ENCODE results near the gene SPAG7.

The SPAG7 gene

DNA sequence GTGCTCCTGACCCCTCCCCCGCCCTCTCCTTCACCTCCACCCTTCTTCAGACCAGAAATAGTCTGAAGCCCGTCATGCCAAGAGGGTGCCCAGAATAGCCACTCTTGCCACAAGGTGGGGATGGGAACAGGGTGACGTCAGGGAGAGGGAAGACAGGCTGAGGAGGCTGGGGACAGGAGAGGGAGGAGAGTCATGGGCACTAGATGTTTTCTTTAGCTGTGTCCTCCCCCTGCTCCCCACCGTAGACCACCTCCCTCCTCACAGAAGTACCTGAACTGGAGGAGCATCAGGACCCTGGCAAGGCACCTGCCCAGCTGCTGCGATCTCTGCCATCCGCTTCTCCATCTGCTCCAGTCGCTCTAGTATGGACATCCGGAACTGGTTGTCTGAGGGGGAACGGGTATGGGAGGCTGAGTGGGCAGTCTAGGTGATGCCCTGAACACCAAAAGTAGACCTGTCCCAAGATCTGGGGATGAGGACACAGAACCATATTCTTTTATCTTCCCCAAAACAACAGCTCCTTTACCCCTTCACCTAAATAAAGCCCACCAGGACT is 6.6 kb upstream of the SPAG7 start:
- Histone ChIP-seq H3K4me3 (ENCODE audit: insufficient read depth, low read depth, low read length, poor library complexity, severe bottlenecking) (no peak overlapping the region), H3K27me3 (replicated peaks; ENCODE audit: control insufficient read depth, insufficient read depth, low read length, poor library complexity, severe bottlenecking) (no peaks in the 10 kb centered on the region), H3K4me1 (ENCODE audit: control insufficient read depth, insufficient read depth, low read length, poor library complexity, severe bottlenecking) (peaks cover 11% of the 10 kb centered on the region), H3K9me3 (ENCODE audit: control insufficient read depth, low read length) (no peaks in the 10 kb centered on the region), H3K27ac (ENCODE audit: insufficient read depth, low read length, poor library complexity, severe bottlenecking) (no peak overlapping the region), H3K36me3 (ENCODE audit: control insufficient read depth, insufficient read depth, low read length) (peaks cover 61% of the 10 kb centered on the region)
- DNase-seq, result no peak

DNA sequence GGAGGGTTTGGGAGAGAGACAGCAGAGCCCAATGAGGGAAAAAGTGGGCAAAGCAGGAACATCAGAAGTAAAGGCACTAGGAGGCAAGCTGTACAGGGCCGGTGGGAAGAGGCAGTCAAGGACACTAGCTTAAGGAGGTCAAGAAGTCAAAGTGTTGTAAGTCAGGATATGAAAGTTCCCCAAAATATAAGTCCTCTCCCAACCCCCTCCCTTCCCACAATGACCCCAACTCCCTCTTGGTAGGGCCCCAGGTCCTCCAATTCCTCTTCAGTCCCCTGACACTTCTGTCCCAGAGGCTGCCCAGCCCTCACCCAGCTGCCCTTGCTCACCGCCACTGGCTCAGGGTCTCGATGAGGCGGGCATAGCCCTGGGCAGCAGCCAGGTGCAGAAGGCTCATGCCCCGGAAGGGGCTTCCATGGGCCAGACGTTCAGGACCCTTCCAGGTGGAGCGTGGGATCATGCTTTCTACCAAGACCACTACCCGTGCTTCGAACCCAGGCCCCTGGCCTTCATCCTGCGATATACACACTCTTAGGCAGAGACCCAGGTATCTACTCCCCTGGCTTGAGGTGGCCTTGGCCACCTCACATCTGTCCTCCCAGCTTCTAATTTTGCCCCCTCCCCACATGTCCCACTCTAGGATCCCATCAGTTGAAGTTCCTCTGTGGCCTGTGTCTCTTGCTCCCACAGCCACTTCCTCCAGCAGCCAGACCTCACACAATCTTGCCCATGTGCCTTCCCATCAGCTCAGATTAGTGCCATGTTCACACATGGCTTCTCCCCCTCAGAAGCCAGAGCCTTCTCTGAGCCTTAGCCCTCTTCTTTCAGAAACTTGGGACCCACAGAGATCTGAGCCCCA is 5.9 kb upstream of the SPAG7 start:
- DNase-seq, result no peak
- H3K36me3 ChIP-seq (ENCODE audit: control insufficient read depth, insufficient read depth, low read length), result peaks cover 56% of the 10 kb centered on the region

DNA sequence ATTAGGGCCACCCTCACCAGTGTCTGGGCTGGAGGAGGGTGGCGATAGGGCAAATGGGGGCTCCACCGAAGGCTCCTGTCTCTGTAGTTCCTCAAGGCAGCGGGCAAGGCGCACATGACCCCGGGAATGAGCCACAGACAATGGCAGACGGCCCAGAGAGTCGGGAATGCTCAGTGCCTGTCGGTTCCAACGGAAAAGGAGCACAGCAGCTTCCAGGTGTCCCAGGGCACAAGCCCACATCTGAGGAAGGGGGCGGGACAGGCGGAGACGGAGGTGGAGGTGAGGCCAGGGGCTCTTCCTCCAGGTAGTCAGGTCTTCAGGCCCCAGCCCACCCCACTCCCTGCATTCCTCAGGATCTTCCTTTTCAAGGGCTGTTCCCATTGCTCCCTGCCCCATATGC is 5.1 kb upstream of the SPAG7 start:
- H3K27ac ChIP-seq (ENCODE audit: insufficient read depth, low read length, poor library complexity, severe bottlenecking), result no peak overlapping the region
- no peak overlapping the region for H3K4me3 ChIP-seq (ENCODE audit: insufficient read depth, low read depth, low read length, poor library complexity, severe bottlenecking)
- no peaks in the 10 kb centered on the region for H3K9me3 ChIP-seq (ENCODE audit: control insufficient read depth, low read length)
- peaks cover 48% of the 10 kb centered on the region for H3K36me3 ChIP-seq (ENCODE audit: control insufficient read depth, insufficient read depth, low read length)
- peaks cover 24% of the 10 kb centered on the region for H3K4me1 ChIP-seq (ENCODE audit: control insufficient read depth, insufficient read depth, low read length, poor library complexity, severe bottlenecking)
- H3K27me3 ChIP-seq (replicated peaks; ENCODE audit: control insufficient read depth, insufficient read depth, low read length, poor library complexity, severe bottlenecking), result no peaks in the 10 kb centered on the region
- DNase-seq, result no peak

More for the DNA sequence above, 5.9 kb upstream of the SPAG7 start:
- Histone ChIP-seq H3K27ac (ENCODE audit: insufficient read depth, low read length, poor library complexity, severe bottlenecking) (no peak overlapping the region), H3K4me3 (ENCODE audit: insufficient read depth, low read depth, low read length, poor library complexity, severe bottlenecking) (no peak overlapping the region), H3K4me1 (ENCODE audit: control insufficient read depth, insufficient read depth, low read length, poor library complexity, severe bottlenecking) (peaks cover 18% of the 10 kb centered on the region), H3K27me3 (replicated peaks; ENCODE audit: control insufficient read depth, insufficient read depth, low read length, poor library complexity, severe bottlenecking) (no peaks in the 10 kb centered on the region), H3K9me3 (ENCODE audit: control insufficient read depth, low read length) (no peaks in the 10 kb centered on the region)

DNA sequence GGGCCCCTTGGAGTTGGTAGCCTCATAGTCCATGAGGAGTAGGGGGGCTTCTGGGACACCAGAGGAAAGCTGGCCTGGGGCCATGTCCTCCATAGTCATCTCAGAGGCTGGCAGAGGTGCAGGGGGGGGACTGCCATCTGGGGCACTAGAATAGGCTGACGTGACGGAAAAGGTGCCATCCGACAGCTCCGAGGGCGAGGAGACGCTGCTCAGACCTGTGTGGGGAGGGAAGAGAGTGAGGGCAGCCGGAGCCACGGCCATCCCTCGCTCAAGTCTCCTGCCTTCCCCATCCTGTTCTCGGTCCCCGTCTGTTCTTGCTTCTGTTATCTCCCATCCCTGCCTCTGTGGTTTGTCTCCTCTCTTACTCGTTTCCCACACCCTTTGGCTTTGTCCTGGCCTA is 4.7 kb upstream of the SPAG7 start:
- DNase-seq, result no peak
- Histone ChIP-seq H3K4me1 (ENCODE audit: control insufficient read depth, insufficient read depth, low read length, poor library complexity, severe bottlenecking) (peaks cover 24% of the 10 kb centered on the region), H3K36me3 (ENCODE audit: control insufficient read depth, insufficient read depth, low read length) (peaks cover 44% of the 10 kb centered on the region), H3K27me3 (replicated peaks; ENCODE audit: control insufficient read depth, insufficient read depth, low read length, poor library complexity, severe bottlenecking) (no peaks in the 10 kb centered on the region), H3K4me3 (ENCODE audit: insufficient read depth, low read depth, low read length, poor library complexity, severe bottlenecking) (no peak overlapping the region), H3K27ac (ENCODE audit: insufficient read depth, low read length, poor library complexity, severe bottlenecking) (no peak overlapping the region), H3K9me3 (ENCODE audit: control insufficient read depth, low read length) (no peaks in the 10 kb centered on the region)

DNA sequence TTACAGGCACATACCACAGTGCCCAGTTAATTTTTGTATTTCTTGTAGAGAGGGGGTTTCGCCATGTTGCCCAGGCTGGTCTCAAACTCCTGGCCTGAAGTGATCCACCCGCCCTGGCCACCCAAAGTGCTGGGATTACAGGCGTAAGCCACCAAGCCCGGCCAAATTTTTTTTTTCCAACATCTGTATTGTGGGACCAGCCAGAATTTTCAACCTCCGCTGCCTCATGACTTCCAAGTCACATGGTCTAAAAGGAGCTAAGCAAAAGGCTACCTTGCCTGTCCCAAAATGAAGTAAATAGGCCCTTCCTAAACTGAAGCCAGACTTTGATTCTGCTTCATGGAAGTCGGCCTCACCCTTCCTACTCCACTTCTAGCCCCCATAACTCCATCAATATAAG is 4.2 kb upstream of the SPAG7 start:
- Histone ChIP-seq H3K4me3 (ENCODE audit: insufficient read depth, low read depth, low read length, poor library complexity, severe bottlenecking) (no peak overlapping the region), H3K27ac (ENCODE audit: insufficient read depth, low read length, poor library complexity, severe bottlenecking) (no peak overlapping the region), H3K27me3 (replicated peaks; ENCODE audit: control insufficient read depth, insufficient read depth, low read length, poor library complexity, severe bottlenecking) (no peaks in the 10 kb centered on the region), H3K36me3 (ENCODE audit: control insufficient read depth, insufficient read depth, low read length) (peaks cover 39% of the 10 kb centered on the region), H3K9me3 (ENCODE audit: control insufficient read depth, low read length) (no peaks in the 10 kb centered on the region), H3K4me1 (ENCODE audit: control insufficient read depth, insufficient read depth, low read length, poor library complexity, severe bottlenecking) (peaks cover 25% of the 10 kb centered on the region)
- DNase-seq, result no peak

DNA sequence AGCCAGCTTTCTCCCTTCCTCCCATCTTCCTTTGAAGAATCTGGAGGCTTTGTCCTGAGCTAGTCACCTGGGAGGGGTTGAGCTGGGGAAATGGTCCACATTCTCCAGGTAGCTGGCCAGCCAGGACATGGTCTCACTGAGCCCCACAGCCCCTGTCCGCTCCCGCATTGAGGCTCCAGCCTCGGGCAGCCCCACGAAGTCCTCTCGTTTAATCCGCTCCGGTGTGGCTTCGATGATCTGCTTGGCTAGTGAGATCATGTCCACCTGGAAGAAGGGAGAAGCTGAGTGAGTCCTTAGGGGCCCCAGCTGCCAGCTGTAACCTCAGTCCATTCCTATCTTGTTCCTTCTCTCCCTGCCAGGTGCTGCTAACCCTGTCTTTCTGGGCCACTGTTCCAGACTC is 2.7 kb upstream of the SPAG7 start:
- Histone ChIP-seq H3K4me3 (ENCODE audit: insufficient read depth, low read depth, low read length, poor library complexity, severe bottlenecking) (no peak overlapping the region), H3K27me3 (replicated peaks; ENCODE audit: control insufficient read depth, insufficient read depth, low read length, poor library complexity, severe bottlenecking) (no peaks in the 10 kb centered on the region), H3K36me3 (ENCODE audit: control insufficient read depth, insufficient read depth, low read length) (peaks cover 30% of the 10 kb centered on the region), H3K4me1 (ENCODE audit: control insufficient read depth, insufficient read depth, low read length, poor library complexity, severe bottlenecking) (peaks cover 28% of the 10 kb centered on the region), H3K9me3 (ENCODE audit: control insufficient read depth, low read length) (no peaks in the 10 kb centered on the region), H3K27ac (ENCODE audit: insufficient read depth, low read length, poor library complexity, severe bottlenecking) (peak overlapping the region; percentile 34)
- DNase-seq, result no peak

DNA sequence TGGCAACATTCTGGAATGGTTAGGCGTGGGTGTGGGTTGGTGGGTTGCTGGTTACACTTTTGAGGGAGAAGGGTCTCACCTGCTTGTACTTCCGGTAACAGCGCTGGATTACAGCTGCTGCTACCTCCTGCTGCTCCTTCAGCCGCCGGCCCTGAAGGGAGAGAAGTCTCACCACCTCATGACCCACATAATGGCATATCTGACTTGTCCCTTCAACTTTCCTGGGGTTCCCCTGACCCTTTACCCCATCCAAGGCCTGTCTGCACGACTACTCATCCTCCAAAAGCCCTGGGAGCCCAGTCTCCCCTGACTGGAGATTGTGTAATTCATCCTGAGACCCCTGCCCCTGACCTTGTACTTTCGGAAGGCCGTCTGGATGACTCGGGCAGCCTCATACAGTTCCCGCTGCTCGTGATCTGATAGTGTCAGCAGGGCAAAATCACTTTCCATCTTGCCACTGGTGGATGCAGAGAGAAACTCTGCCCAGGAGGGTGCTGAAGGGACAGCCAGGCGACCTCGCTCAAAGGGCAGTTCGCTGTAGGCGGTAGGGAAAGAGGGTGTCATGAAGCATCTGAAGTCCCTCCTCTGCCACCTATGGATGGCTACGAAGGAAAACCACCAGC is 2.0 kb upstream of the SPAG7 start:
- peak overlapping the region; percentile 89 for H3K27ac ChIP-seq (ENCODE audit: insufficient read depth, low read length, poor library complexity, severe bottlenecking)
- peaks cover 28% of the 10 kb centered on the region for H3K4me1 ChIP-seq (ENCODE audit: control insufficient read depth, insufficient read depth, low read length, poor library complexity, severe bottlenecking)
- no peaks in the 10 kb centered on the region for H3K9me3 ChIP-seq (ENCODE audit: control insufficient read depth, low read length)
- no peaks in the 10 kb centered on the region for H3K27me3 ChIP-seq (replicated peaks; ENCODE audit: control insufficient read depth, insufficient read depth, low read length, poor library complexity, severe bottlenecking)
- peak in 1 of 3 donors; percentile 29 for DNase-seq
- H3K36me3 ChIP-seq (ENCODE audit: control insufficient read depth, insufficient read depth, low read length), result peaks cover 30% of the 10 kb centered on the region
- H3K4me3 ChIP-seq (ENCODE audit: insufficient read depth, low read depth, low read length, poor library complexity, severe bottlenecking), result no peak overlapping the region

DNA sequence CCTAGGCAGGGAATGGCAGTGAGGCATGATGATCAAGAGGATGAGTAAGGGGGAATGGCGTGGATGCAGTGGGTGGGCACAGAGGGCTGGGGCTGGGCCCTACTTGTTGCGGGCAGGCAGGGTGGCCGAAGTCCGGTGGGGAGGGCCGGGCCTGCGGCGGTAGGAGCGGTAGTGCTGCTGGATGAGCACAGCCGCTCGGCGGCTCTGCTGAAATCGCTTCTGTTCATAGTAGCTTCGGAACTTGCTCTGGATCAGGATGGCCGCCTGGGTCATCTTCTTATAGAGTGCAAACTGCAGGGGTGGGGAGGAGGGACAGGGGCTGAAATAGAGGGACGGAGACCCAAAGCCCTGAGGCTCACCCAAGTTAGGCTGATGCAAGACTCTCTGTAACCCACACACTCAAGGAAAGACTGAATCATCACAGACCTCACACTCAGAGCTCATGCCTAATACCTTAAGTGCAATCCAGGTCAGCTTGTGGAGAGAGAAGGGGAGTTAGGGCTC is 1.5 kb upstream of the SPAG7 start:
- DNase-seq, result no peak
- H3K9me3 ChIP-seq (ENCODE audit: control insufficient read depth, low read length), result no peaks in the 10 kb centered on the region
- H3K4me3 ChIP-seq (ENCODE audit: insufficient read depth, low read depth, low read length, poor library complexity, severe bottlenecking), result peak overlapping the region; percentile 92
- peaks cover 25% of the 10 kb centered on the region for H3K36me3 ChIP-seq (ENCODE audit: control insufficient read depth, insufficient read depth, low read length)
- H3K27me3 ChIP-seq (replicated peaks; ENCODE audit: control insufficient read depth, insufficient read depth, low read length, poor library complexity, severe bottlenecking), result no peaks in the 10 kb centered on the region
- H3K27ac ChIP-seq (ENCODE audit: insufficient read depth, low read length, poor library complexity, severe bottlenecking), result peak overlapping the region; percentile 89
- H3K4me1 ChIP-seq (ENCODE audit: control insufficient read depth, insufficient read depth, low read length, poor library complexity, severe bottlenecking), result peaks cover 28% of the 10 kb centered on the region

DNA sequence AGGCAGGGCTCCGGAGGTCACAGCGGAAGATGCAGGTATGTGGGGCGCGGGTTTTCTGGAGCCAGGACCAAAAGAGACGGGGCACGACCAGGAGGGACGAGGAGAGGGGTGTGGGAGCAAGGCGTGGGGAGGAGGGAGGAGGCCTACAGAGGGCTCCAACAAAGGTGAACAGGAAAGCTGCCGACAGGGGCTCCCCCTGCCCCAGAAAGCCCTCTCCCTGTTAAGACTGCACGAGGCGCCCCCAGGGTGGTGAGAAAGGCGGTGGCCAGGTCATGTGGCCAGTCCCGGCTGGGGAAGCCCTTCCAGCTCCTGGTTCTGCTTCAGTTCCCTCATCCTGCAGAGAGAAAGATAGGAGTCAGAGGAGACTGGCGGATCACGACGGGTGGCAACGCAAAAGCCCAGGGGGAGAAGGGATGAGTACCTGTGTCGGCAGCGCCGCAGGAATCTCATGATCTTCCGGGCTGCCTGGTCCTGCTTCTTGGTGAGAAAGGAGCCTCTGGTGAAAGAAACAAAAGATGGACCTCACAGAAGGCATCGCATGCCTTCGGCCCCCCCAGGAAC is 949 bp upstream of the SPAG7 start:
- H3K4me3 ChIP-seq (ENCODE audit: insufficient read depth, low read depth, low read length, poor library complexity, severe bottlenecking), result peak overlapping the region; percentile 92
- H3K36me3 ChIP-seq (ENCODE audit: control insufficient read depth, insufficient read depth, low read length), result peaks cover 20% of the 10 kb centered on the region
- DNase-seq, result no peak
- peaks cover 28% of the 10 kb centered on the region for H3K4me1 ChIP-seq (ENCODE audit: control insufficient read depth, insufficient read depth, low read length, poor library complexity, severe bottlenecking)
- H3K27ac ChIP-seq (ENCODE audit: insufficient read depth, low read length, poor library complexity, severe bottlenecking), result peak overlapping the region; percentile 89
- H3K27me3 ChIP-seq (replicated peaks; ENCODE audit: control insufficient read depth, insufficient read depth, low read length, poor library complexity, severe bottlenecking), result no peaks in the 10 kb centered on the region
- H3K9me3 ChIP-seq (ENCODE audit: control insufficient read depth, low read length), result no peaks in the 10 kb centered on the region
